RWPE1 (cell line): ENCODE data around the gene OTOS.
A peak's percentile ranks its signal among the peaks of the same experiment; 100 is the strongest.

ENCODE experiments used
- CTCF ChIA-PET: fragments of 350-600 bp; sonication (Branson Sonifier 250); formaldehyde crosslinking; extraction: SDS; loops from one replicate; lab custom pipeline; 2021; lab: Yijun Ruan, JAX
- POLR2A ChIA-PET: fragments of 400-600 bp; formaldehyde crosslinking; extraction: SDS; loops from one replicate; lab custom pipeline; 2020; ENCODE audit warnings: antibody characterized with exemption; ENCODE audit not compliant: low non-redundant PET; lab: Yijun Ruan, JAX
- DNase-seq: peaks from one replicate; pipeline ENCODE4 v3.0.0; 2012; ENCODE audit warnings: low spot score
- H3K27ac ChIP-seq: fragments of 450-650 bp; 2 replicates; pipeline ENCODE4 v1.5.1; 2017
- TF ChIP-seq, protein P1 (sequence below): fragments of 450-650 bp; conservative IDR thresholded peaks from 2 replicates; pipeline ENCODE4 v1.5.1; 2017; ENCODE audit warnings: low read depth, mild to moderate bottlenecking

OTOS gene

GRCh38 chr2:240130393-240131195 is 9.9 kb downstream of the OTOS start:
- H3K27ac ChIP-seq = no peak overlapping the region
- no peak for DNase-seq
- CTCF ChIA-PET = interaction anchor here (0.6 to 0.7 kb wide), 2 partner anchors 13 to 311 kb away, joined by 3 read pairs; no protein-coding TSS in a partner anchor
- POLR2A ChIA-PET = no interaction called here
- TF ChIP-seq, protein P1, sequence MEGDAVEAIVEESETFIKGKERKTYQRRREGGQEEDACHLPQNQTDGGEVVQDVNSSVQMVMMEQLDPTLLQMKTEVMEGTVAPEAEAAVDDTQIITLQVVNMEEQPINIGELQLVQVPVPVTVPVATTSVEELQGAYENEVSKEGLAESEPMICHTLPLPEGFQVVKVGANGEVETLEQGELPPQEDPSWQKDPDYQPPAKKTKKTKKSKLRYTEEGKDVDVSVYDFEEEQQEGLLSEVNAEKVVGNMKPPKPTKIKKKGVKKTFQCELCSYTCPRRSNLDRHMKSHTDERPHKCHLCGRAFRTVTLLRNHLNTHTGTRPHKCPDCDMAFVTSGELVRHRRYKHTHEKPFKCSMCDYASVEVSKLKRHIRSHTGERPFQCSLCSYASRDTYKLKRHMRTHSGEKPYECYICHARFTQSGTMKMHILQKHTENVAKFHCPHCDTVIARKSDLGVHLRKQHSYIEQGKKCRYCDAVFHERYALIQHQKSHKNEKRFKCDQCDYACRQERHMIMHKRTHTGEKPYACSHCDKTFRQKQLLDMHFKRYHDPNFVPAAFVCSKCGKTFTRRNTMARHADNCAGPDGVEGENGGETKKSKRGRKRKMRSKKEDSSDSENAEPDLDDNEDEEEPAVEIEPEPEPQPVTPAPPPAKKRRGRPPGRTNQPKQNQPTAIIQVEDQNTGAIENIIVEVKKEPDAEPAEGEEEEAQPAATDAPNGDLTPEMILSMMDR = no peak

- ChIA-PET CTCF (interaction anchor here (0.6 to 0.7 kb wide), 3 partner anchors 14 to 384 kb away, joined by 3 read pairs; no protein-coding TSS in a partner anchor), POLR2A (no interaction called here)
- DNase-seq = no peak
- TF ChIP-seq, protein P1 = no peak
- no peak overlapping the region for H3K27ac ChIP-seq
These were observed 10.6 kb downstream of the OTOS start for GRCh38 chr2:240129731-240130392.

GRCh38 chr2:240129311-240129710 is 11.1 kb downstream of the OTOS start:
- H3K27ac ChIP-seq = peak overlapping the region; percentile 12; the same call in 1 of the 2 replicates
- ChIA-PET CTCF (interaction anchor here (0.6 kb wide), 1 partner anchor 385 kb away, joined by 3 read pairs; no protein-coding TSS in a partner anchor), POLR2A (no interaction called here)
- TF ChIP-seq, protein P1 = no peak
- no peak for DNase-seq

GRCh38 chr2:240128608-240129145 is 11.8 kb downstream of the OTOS start:
- peak overlapping the region; percentile 12; the same call in 1 of the 2 replicates for H3K27ac ChIP-seq
- ChIA-PET CTCF (no interaction called here), POLR2A (no interaction called here)
- DNase-seq = no peak
- TF ChIP-seq, protein P1 = no peak

DNA sequence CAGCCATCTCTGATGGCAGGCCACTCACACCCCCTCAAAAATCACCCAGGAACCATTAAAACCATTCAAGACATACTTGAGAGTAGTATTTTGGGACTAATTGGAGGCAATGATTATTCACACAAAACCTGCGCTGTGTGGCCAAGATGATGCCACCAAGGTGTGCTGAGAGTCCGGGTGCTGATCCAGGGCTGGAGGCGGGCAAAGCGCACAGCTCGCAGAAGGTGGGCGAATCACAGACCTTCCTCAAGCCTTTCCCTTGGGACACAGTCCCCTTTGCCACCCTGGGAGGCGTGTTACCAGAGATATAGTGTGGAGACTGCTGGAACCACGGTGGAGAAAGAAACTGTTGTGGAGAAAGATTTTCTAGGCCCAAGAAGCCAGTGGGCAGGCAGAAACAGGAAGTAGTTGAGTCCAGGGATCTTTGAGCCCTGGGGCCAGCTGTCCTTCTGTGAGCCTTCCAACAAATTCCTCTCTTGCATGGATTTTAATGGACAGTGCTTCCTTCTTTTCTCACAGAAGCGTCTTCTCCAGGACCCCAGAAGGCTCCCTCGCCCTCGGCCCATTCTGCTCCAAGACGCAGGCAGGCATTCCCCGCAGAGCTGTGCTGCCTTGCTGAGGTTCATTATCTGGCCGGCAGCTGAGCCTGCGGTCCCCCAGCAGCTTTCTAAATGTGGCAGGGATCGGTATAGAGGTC is 12.4 kb downstream of the OTOS start:
- ChIA-PET POLR2A (no interaction called here), CTCF (no interaction called here)
- DNase-seq = no peak
- peak overlapping the region; percentile 12; the same call in 1 of the 2 replicates for H3K27ac ChIP-seq
- TF ChIP-seq, protein P1 = no peak

DNA sequence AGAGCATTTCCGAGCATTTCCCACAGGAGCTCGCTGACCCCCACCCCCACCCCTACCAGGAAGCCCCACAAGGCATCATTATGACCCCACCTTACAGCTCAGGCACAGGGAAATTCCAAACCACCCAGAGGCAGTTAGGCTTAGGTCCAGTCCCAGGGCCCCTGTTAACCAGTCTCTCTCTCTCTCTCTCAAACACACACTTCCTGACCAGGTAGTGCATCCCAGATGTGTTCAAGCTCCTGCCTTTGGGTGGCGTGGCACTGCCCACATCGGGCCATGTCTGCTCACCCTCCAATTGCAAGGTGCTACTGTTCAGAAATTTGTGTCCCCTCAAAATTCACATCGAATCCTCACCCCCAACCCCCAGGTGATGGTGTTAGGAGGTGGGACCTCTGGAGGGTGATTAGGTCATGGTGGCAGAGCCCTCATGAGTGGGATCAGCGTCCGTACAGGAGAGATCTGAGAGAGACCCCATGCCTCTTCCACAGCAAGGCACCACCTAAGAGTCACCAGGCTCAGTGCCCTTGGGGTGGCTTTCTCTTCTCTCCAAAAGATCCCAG is 13.2 kb downstream of the OTOS start:
- ChIA-PET CTCF (no interaction called here), POLR2A (no interaction called here)
- no peak overlapping the region for H3K27ac ChIP-seq
- TF ChIP-seq, protein P1 = no peak
- DNase-seq = no peak
